Gastroesophageal sphincter (tissue), 3 donors: ENCODE data around the gene RASL12.

Experiments
- CTCF ChIP-seq, 4 experiments: fragments of 200-600 bp in 2 of 4; fragments of 450-650 bp in 2 of 4; sonication (generic) in 1 of 4; IDR thresholded peaks; one replicate each; pipeline ENCODE4 v1.5.1; 2017 to 2019; ENCODE audit warnings: antibody characterized with exemption in 4 of 4, mild to moderate bottlenecking in 2 of 4, moderate library complexity in 2 of 4
- EP300 ChIP-seq: sonication (generic); formaldehyde crosslinking; IDR thresholded peaks from one replicate; pipeline ENCODE4 v1.6.1; 2017; ENCODE audit warnings: antibody characterized with exemption, mild to moderate bottlenecking
- POLR2A ChIP-seq, 2 donors: fragments of 450-650 bp; IDR thresholded peaks; one replicate each; pipeline ENCODE4 v1.6.1; 2017; ENCODE audit warnings: antibody characterized with exemption in 2 of 2, mild to moderate bottlenecking in 2 of 2, moderate library complexity in 1 of 2

- no peak for TF ChIP-seq CTCF (IDR thresholded peaks at IDR 0.05)
- TF ChIP-seq EP300 = no peak
- peak in 1 of 2 donors; percentile 19 for TF ChIP-seq POLR2A (IDR thresholded peaks at IDR 0.05)
These were observed 1.0 kb downstream of the RASL12 start for GRCh38 chr15:65066635-65067316.
